Chondrocyte (in vitro differentiated cells): ENCODE measurements around the gene NUP50. TPM values are rescaled to one million over a fixed set of nuclear protein-coding genes. Genes with fewer than 3 reads are reported as not detected.

Experiments
- DNase-seq: peaks from one replicate; pipeline ENCODE4 v3.0.0; 2021; ENCODE audit warnings: mixed read lengths, low spot score
- H3K27ac Mint-ChIP-seq: one replicate; pipeline ENCODE4 v1.8.0; 2021; ENCODE audit warnings: mild to moderate bottlenecking, moderate library complexity, mixed read lengths; ENCODE audit not compliant: unreplicated experiment
- H3K27me3 Mint-ChIP-seq: 2 replicates; pipeline ENCODE4 v1.8.0; 2021; ENCODE audit warnings: low read depth, mixed read lengths
- H3K36me3 Mint-ChIP-seq: 2 replicates; pipeline ENCODE4 v1.8.0; 2021; ENCODE audit warnings: low read depth, mixed read lengths
- H3K4me1 Mint-ChIP-seq: 2 replicates; pipeline ENCODE4 v1.8.0; 2021; ENCODE audit warnings: low read depth, mild to moderate bottlenecking, mixed read lengths
- H3K4me3 Mint-ChIP-seq: one replicate; pipeline ENCODE4 v1.8.0; 2021; ENCODE audit warnings: mild to moderate bottlenecking, moderate library complexity, mixed read lengths; ENCODE audit not compliant: unreplicated experiment
- H3K9me3 Mint-ChIP-seq: 2 replicates; pipeline ENCODE4 v1.8.0; 2021; ENCODE audit warnings: low read depth, mixed read lengths
- CTCF ChIP-seq: fragments of 200-600 bp; sonication (generic); IDR thresholded peaks from 2 replicates; pipeline ENCODE4 v1.5.0; 2021; ENCODE audit warnings: antibody characterized with exemption, mild to moderate bottlenecking, moderate library complexity
- total RNA-seq: library from RNA; stranded (reverse); gene quantifications from 3 replicates; pipeline ENCODE4 v1.2.1, GENCODE V29; 2021

NUP50 gene
- total RNA-seq, 1 donor from 2014 or later: 44.1 TPM

GRCh38 chr22:45159652-45160462, 3.9 kb upstream of the NUP50 start:
- H3K4me3 Mint-ChIP-seq: no peak overlapping the region
- H3K27me3 Mint-ChIP-seq: no peaks in the 10 kb centered on the region
- H3K4me1 Mint-ChIP-seq: peaks cover 34% of the 10 kb centered on the region
- TF ChIP-seq CTCF: peak; percentile 34
- DNase-seq: no peak
- peak overlapping the region; percentile 49 for H3K27ac Mint-ChIP-seq
- H3K36me3 Mint-ChIP-seq: peaks cover 7% of the 10 kb centered on the region
- H3K9me3 Mint-ChIP-seq: no peaks in the 10 kb centered on the region

GRCh38 chr22:45162531-45162930, 1.2 kb upstream of the NUP50 start:
- Mint-ChIP-seq H3K4me1 (peaks cover 47% of the 10 kb centered on the region), H3K9me3 (no peaks in the 10 kb centered on the region), H3K27ac (peak overlapping the region; percentile 93), H3K27me3 (no peaks in the 10 kb centered on the region), H3K4me3 (peak overlapping the region; percentile 85), H3K36me3 (no peaks in the 10 kb centered on the region)
- TF ChIP-seq CTCF: no peak
- DNase-seq: no peak

GRCh38 chr22:45163099-45163450, 650 bp upstream of the NUP50 start:
- no peaks in the 10 kb centered on the region for H3K27me3 Mint-ChIP-seq
- TF ChIP-seq CTCF: no peak
- H3K36me3 Mint-ChIP-seq: no peaks in the 10 kb centered on the region
- H3K9me3 Mint-ChIP-seq: no peaks in the 10 kb centered on the region
- peaks cover 47% of the 10 kb centered on the region for H3K4me1 Mint-ChIP-seq
- H3K27ac Mint-ChIP-seq: peak overlapping the region; percentile 93
- H3K4me3 Mint-ChIP-seq: peak overlapping the region; percentile 85
- DNase-seq: no peak

- Mint-ChIP-seq H3K4me1 (peaks cover 43% of the 10 kb centered on the region), H3K36me3 (peaks cover 6% of the 10 kb centered on the region), H3K27me3 (no peaks in the 10 kb centered on the region), H3K27ac (peak overlapping the region; percentile 77), H3K4me3 (peak overlapping the region; percentile 85), H3K9me3 (no peaks in the 10 kb centered on the region)
- no peak for TF ChIP-seq CTCF
- no peak for DNase-seq
Observed at GRCh38 chr22:45164270-45165088, 754 bp downstream of the NUP50 start.

DNA sequence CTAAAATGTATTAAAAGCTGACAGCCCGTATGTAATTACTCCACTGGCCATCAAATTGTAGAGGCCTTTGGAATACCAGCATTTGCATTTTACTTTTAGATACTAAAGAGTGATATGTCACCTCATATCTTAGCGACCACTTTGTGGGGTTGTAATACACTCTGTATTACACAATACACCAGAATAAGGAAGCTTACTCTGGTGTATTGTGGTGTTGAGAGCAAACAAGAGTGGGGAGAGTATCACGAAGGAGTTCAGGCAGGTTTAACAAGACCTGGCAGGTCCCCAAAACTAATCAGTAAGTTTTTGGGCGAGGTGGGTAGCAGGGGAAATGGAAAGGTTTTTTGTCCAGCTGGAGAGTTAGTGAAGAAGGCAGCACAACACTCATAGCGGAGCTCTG, 3.2 kb downstream of the NUP50 start:
- Mint-ChIP-seq H3K27me3 (no peaks in the 10 kb centered on the region), H3K4me3 (no peak overlapping the region), H3K27ac (no peak overlapping the region), H3K9me3 (no peaks in the 10 kb centered on the region), H3K4me1 (peaks cover 29% of the 10 kb centered on the region), H3K36me3 (peaks cover 22% of the 10 kb centered on the region)
- TF ChIP-seq CTCF: no peak
- no peak for DNase-seq
